Jurkat, Clone E6-1 (cell line): ENCODE results near the gene WWOX.
A peak's percentile ranks its signal among the peaks of the same experiment; 100 is the strongest.

Experiments used
- DNase-seq: peaks from one replicate; pipeline ENCODE4 v3.0.0-alpha.2; 2011; ENCODE audit warnings: low read depth, low spot score
- H3K4me3 ChIP-seq: 2 replicates; pipeline ENCODE4 v1.5.1; 2011; ENCODE audit warnings: mild to moderate bottlenecking, low read length, control low read depth, moderate library complexity

WWOX gene

GRCh38 chr16:78363843-78364555 is 264.5 kb downstream of the WWOX start:
- no peak for DNase-seq

GRCh38 chr16:78364556-78364880 is 265.1 kb downstream of the WWOX start:
- no peak overlapping the region for H3K4me3 ChIP-seq
- no peak for DNase-seq

More at GRCh38 chr16:78363843-78364555, 264.5 kb downstream of the WWOX start:
- H3K4me3 ChIP-seq = no peak overlapping the region

- no peak for DNase-seq
- no peak overlapping the region for H3K4me3 ChIP-seq
Measured at GRCh38 chr16:78365366-78365765, 265.9 kb downstream of the WWOX start.

- H3K4me3 ChIP-seq = no peak overlapping the region
- peak; percentile 41 for DNase-seq
Measured at GRCh38 chr16:78368121-78369102, 269.0 kb downstream of the WWOX start.

GRCh38 chr16:78372277-78372676 is 272.8 kb downstream of the WWOX start:
- DNase-seq = no peak
- no peak overlapping the region for H3K4me3 ChIP-seq

- DNase-seq = no peak
- no peak overlapping the region for H3K4me3 ChIP-seq
Measured at GRCh38 chr16:78375055-78375679, 275.7 kb downstream of the WWOX start.

GRCh38 chr16:78376452-78376851 is 277.0 kb downstream of the WWOX start:
- DNase-seq = no peak

GRCh38 chr16:78377312-78377711 is 277.9 kb downstream of the WWOX start:
- no peak for DNase-seq

More at GRCh38 chr16:78376452-78376851, 277.0 kb downstream of the WWOX start:
- no peak overlapping the region for H3K4me3 ChIP-seq

GRCh38 chr16:78381060-78381459 is 281.6 kb downstream of the WWOX start:
- H3K4me3 ChIP-seq = no peak overlapping the region
- DNase-seq = no peak

More at GRCh38 chr16:78377312-78377711, 277.9 kb downstream of the WWOX start:
- no peak overlapping the region for H3K4me3 ChIP-seq

- DNase-seq = no peak
- no peak overlapping the region for H3K4me3 ChIP-seq
Measured at GRCh38 chr16:78383118-78383517, 283.7 kb downstream of the WWOX start.

GRCh38 chr16:78385086-78385805 is 285.8 kb downstream of the WWOX start:
- DNase-seq = no peak
- no peak overlapping the region for H3K4me3 ChIP-seq

GRCh38 chr16:78386557-78387324 is 287.3 kb downstream of the WWOX start:
- H3K4me3 ChIP-seq = no peak overlapping the region
- DNase-seq = no peak

- peak; percentile 69 for DNase-seq
- H3K4me3 ChIP-seq = no peak overlapping the region
Measured at GRCh38 chr16:78389009-78389498, 289.6 kb downstream of the WWOX start.

GRCh38 chr16:78390092-78390491 is 290.6 kb downstream of the WWOX start:
- H3K4me3 ChIP-seq = no peak overlapping the region
- DNase-seq = no peak

GRCh38 chr16:78390508-78391324 is 291.3 kb downstream of the WWOX start:
- no peak for DNase-seq

GRCh38 chr16:78392585-78393195 is 293.2 kb downstream of the WWOX start:
- no peak overlapping the region for H3K4me3 ChIP-seq

More at GRCh38 chr16:78390508-78391324, 291.3 kb downstream of the WWOX start:
- H3K4me3 ChIP-seq = no peak overlapping the region

GRCh38 chr16:78395035-78395434 is 295.6 kb downstream of the WWOX start:
- no peak for DNase-seq

More at GRCh38 chr16:78392585-78393195, 293.2 kb downstream of the WWOX start:
- no peak for DNase-seq

More at GRCh38 chr16:78395035-78395434, 295.6 kb downstream of the WWOX start:
- no peak overlapping the region for H3K4me3 ChIP-seq
